SK-N-SH (cell line): ENCODE results near the gene SLC25A53. TPM values are rescaled to one million over a fixed set of nuclear protein-coding genes. Genes with fewer than 3 reads are reported as not detected.

Experiments
- CTCF ChIA-PET: fragments of 300-600, 350-600 bp; formaldehyde crosslinking; extraction: SDS; loops from one replicate; lab custom pipeline; 2021; lab: Yijun Ruan, JAX
- POLR2A ChIA-PET: fragments of 350-600 bp; sonication (Branson Sonifier 250); formaldehyde crosslinking; extraction: SDS; loops from one replicate; lab custom pipeline; 2020; ENCODE audit warnings: antibody characterized with exemption, inconsistent platforms; lab: Yijun Ruan, JAX
- DNase-seq: peaks from one replicate; pipeline ENCODE4 v3.0.0; 2012
- H2AFZ ChIP-seq: fragments of 200-600 bp; sonication (generic); 2 replicates; pipeline ENCODE4 v1.8.1; 2016; ENCODE audit warnings: antibody characterized with exemption, mild to moderate bottlenecking, low read depth
- H3F3A ChIP-seq: fragments of 200-600 bp; sonication (generic); replicated peaks from 2 replicates; pipeline ENCODE3; 2016; ENCODE audit warnings: antibody characterized with exemption, mild to moderate bottlenecking; ENCODE audit not compliant: insufficient read depth
- H3K27ac ChIP-seq, 2 experiments: fragments of 200-500 bp in 1 of 2; fragments of 200-600 bp in 1 of 2; sonication (Bioruptor generic) in 1 of 2; sonication (generic), shearing (Covaris generic) in 1 of 2; 2 replicates each; pipeline versions ENCODE4 v1.5.1 to v1.6.1; 2014 to 2016; ENCODE audit warnings: low read depth in 2 of 2, inconsistent platforms in 1 of 2, low read length in 1 of 2, mild to moderate bottlenecking in 1 of 2, mixed read lengths in 1 of 2
- H3K27me3 ChIP-seq: fragments of 200-600 bp; sonication (generic), shearing (Covaris generic); 2 replicates; pipeline ENCODE4 v1.6.1; 2016; ENCODE audit warnings: mixed run types; ENCODE audit not compliant: insufficient read depth
- H3K36me3 ChIP-seq, 2 experiments: fragments of 200-500 bp in 1 of 2; fragments of 200-600 bp in 1 of 2; sonication (Bioruptor generic) in 1 of 2; sonication (generic) in 1 of 2; replicated peaks in 1 of 2; 2 replicates each; pipeline versions ENCODE3 to v1.5.1; 2014 to 2016; ENCODE audit warnings: low read length in 1 of 2, mild to moderate bottlenecking in 1 of 2; ENCODE audit not compliant: insufficient read depth in 2 of 2, control insufficient read depth in 1 of 2
- H3K4me1 ChIP-seq, 2 experiments: fragments of 200-500 bp in 1 of 2; fragments of 200-600 bp in 1 of 2; sonication (Bioruptor generic) in 1 of 2; sonication (generic), shearing (Covaris generic) in 1 of 2; 2 replicates each; pipeline versions ENCODE4 v1.5.1 to v1.6.1; 2014 to 2016; ENCODE audit warnings: low read depth in 1 of 2, low read length in 1 of 2, mixed run types in 1 of 2; ENCODE audit not compliant: insufficient read depth in 2 of 2, control insufficient read depth in 1 of 2
- H3K4me2 ChIP-seq: fragments of 200-600 bp; sonication (generic), shearing (Covaris generic); 2 replicates; pipeline ENCODE4 v1.6.1; 2017; ENCODE audit warnings: mixed run types
- H3K4me3 ChIP-seq, 2 experiments: fragments of 200-500 bp in 1 of 2; fragments of 200-600 bp in 1 of 2; sonication (Bioruptor generic) in 1 of 2; sonication (generic), shearing (Covaris generic) in 1 of 2; 2 replicates each; pipeline versions ENCODE4 v1.5.1 to v1.8.1; 2014 to 2016; ENCODE audit warnings: low read depth in 2 of 2, inconsistent platforms in 1 of 2, low read length in 1 of 2, mild to moderate bottlenecking in 1 of 2, mixed read lengths in 1 of 2, moderate library complexity in 1 of 2
- H3K79me2 ChIP-seq: fragments of 200-600 bp; sonication (generic); 2 replicates; pipeline ENCODE4 v1.8.1; 2017; ENCODE audit warnings: mild to moderate bottlenecking; ENCODE audit not compliant: insufficient read depth
- H3K9ac ChIP-seq: fragments of 200-600 bp; sonication (generic); 2 replicates; pipeline ENCODE4 v1.6.1; 2017; ENCODE audit warnings: mixed run types
- H3K9me2 ChIP-seq: fragments of 200-600 bp; sonication (generic); 2 replicates; pipeline ENCODE4 v1.6.1; 2017; ENCODE audit warnings: mixed run types
- H3K9me3 ChIP-seq: fragments of 200-600 bp; sonication (generic); 2 replicates; pipeline ENCODE4 v1.6.1; 2017; ENCODE audit warnings: mixed run types, mild to moderate bottlenecking, moderate library complexity
- H4K20me1 ChIP-seq: fragments of 200-600 bp; sonication (generic); 2 replicates; pipeline ENCODE4 v1.6.1; 2017; ENCODE audit warnings: mild to moderate bottlenecking, mixed run types; ENCODE audit not compliant: insufficient read depth
- CTCF ChIP-seq: fragments of 200-600 bp; sonication (generic); IDR thresholded peaks from 2 replicates; pipeline ENCODE4 v1.6.1; 2017; ENCODE audit warnings: antibody characterized with exemption, mild to moderate bottlenecking, moderate library complexity
- ELF1 ChIP-seq: IDR thresholded peaks from 2 replicates; pipeline ENCODE4 v1.4.0; 2012
- EP300 ChIP-seq, 2 experiments: IDR thresholded peaks; 2 replicates each; pipeline versions ENCODE4 v1.4.0 to v1.6.1; 2012; ENCODE audit warnings: borderline replicate concordance in 1 of 2, low read depth in 1 of 2, low read length in 1 of 2
- FOXM1 ChIP-seq: IDR thresholded peaks from 2 replicates; pipeline ENCODE4 v1.4.0; 2012; ENCODE audit warnings: low read depth, mild to moderate bottlenecking
- JUND ChIP-seq: IDR thresholded peaks from 2 replicates; pipeline ENCODE4 v1.4.0; 2012
- MXI1 ChIP-seq: IDR thresholded peaks from 2 replicates; pipeline ENCODE4 v1.6.1; 2012; ENCODE audit warnings: mild to moderate bottlenecking, low read depth, low read length, improper control_type of control experiment
- NFIC ChIP-seq: IDR thresholded peaks from 2 replicates; pipeline ENCODE4 v1.4.0; 2012; ENCODE audit warnings: borderline replicate concordance
- RAD21 ChIP-seq: IDR thresholded peaks from 2 replicates; pipeline ENCODE4 v1.6.1; 2012; ENCODE audit warnings: mild to moderate bottlenecking, low read length
- REST ChIP-seq: IDR thresholded peaks from 2 replicates; pipeline ENCODE4 v1.6.1; 2012; ENCODE audit warnings: mild to moderate bottlenecking, low read depth, low read length, moderate library complexity
- SMC3 ChIP-seq: IDR thresholded peaks from 2 replicates; pipeline ENCODE4 v1.6.1; 2012; ENCODE audit warnings: low read depth, low read length, improper control_type of control experiment
- USF1 ChIP-seq: IDR thresholded peaks from 2 replicates; pipeline ENCODE4 v1.4.0; 2012; ENCODE audit warnings: low read depth, borderline replicate concordance
- USF2 ChIP-seq: fragments of 150-350 bp; IDR thresholded peaks from 2 replicates; pipeline ENCODE4 v1.6.1; 2017; ENCODE audit warnings: antibody characterized with exemption, low read length, low read depth, borderline replicate concordance
- YY1 ChIP-seq: IDR thresholded peaks from 2 replicates; pipeline ENCODE4 v1.4.0; 2012; ENCODE audit warnings: low read depth, mild to moderate bottlenecking
- ZBTB33 ChIP-seq: IDR thresholded peaks from 2 replicates; pipeline ENCODE4 v1.4.0; 2012; ENCODE audit warnings: low read depth, borderline replicate concordance
- WGBS: methylation state at CpG from one replicate; pipeline ENCODE4 v1.1.6; 2017; ENCODE audit warnings: low lambda C conversion rate; 5-methylcytosine and 5-hydroxymethylcytosine counted together
- polyA plus RNA-seq, 3 experiments: library from polyadenylated mRNA; depleted of rRNA; stranded (reverse); fragments of >200 nt; gene quantifications; 2 replicates each; pipeline ENCODE4 v1.2.3, GENCODE V29; 2012

The SLC25A53 gene
- polyA plus RNA-seq, 1 of the 3 experiments (the other 2 are of a cell fraction) = 5.9 TPM

- Histone ChIP-seq H3K79me2 (no peaks in the 10 kb centered on the region), H3K4me3 (no peak overlapping the region), H3K4me1 (no peaks in the 10 kb centered on the region), H3K36me3 (no peaks in the 10 kb centered on the region), H3K9me3 (no peaks in the 10 kb centered on the region), H3K9me2 (no peaks in the 10 kb centered on the region), H3F3A (peaks cover 4% of the 10 kb centered on the region)
- CTCF ChIA-PET = interaction anchor here (1.0 to 3.0 kb wide), 3 partner anchors 14 to 37 kb away, joined by 3 to 12 read pairs (median 6); no protein-coding TSS in a partner anchor
- no peak for TF ChIP-seq ZBTB33
- TF ChIP-seq FOXM1 = no peak
- TF ChIP-seq NFIC = no peak
- TF ChIP-seq, all 33 proteins: peak for 0
- H2AFZ ChIP-seq = no peak overlapping the region
- no peak for DNase-seq
- H4K20me1 ChIP-seq = no peaks in the 10 kb centered on the region
- H3K27me3 ChIP-seq = no peaks in the 10 kb centered on the region; the same call in 1 of the 2 replicates
- POLR2A ChIA-PET = no interaction called here
- H3K9ac ChIP-seq = no peak overlapping the region
- no peak overlapping the region for H3K27ac ChIP-seq
- no peak overlapping the region for H3K4me2 ChIP-seq
Measured at GRCh38 chrX:104098919-104099318, 57.9 kb downstream of the SLC25A53 start.

- CTCF ChIA-PET = interaction anchor here (1.0 to 3.0 kb wide), 3 partner anchors 15 to 38 kb away, joined by 3 to 12 read pairs (median 6); no protein-coding TSS in a partner anchor
- TF ChIP-seq YY1 (no peak), ELF1 (no peak), JUND (no peak), USF2 (no peak), CTCF (peak; percentile 77), MXI1 (no peak), USF1 (no peak), REST (no peak), NFIC (no peak), RAD21 (peak; percentile 64), SMC3 (peak; percentile 50), EP300 (IDR thresholded peaks at IDR 0.05; ENCODE audit: borderline replicate concordance in 1 of 2, low read depth in 1 of 2, low read length in 1 of 2) (no peak)
Measured at GRCh38 chrX:104098151-104098808, 58.5 kb downstream of the SLC25A53 start.

More at GRCh38 chrX:104098151-104098808, 58.5 kb downstream of the SLC25A53 start:
- DNase-seq = peak; percentile 52
- 4% methylated on average over 4 of the region's 4 CpGs for WGBS
- H3K36me3 ChIP-seq = no peaks in the 10 kb centered on the region
- peaks cover 4% of the 10 kb centered on the region for H3F3A ChIP-seq
- no peaks in the 10 kb centered on the region for H4K20me1 ChIP-seq
- no peak overlapping the region for H2AFZ ChIP-seq
- POLR2A ChIA-PET = no interaction called here
- H3K9me3 ChIP-seq = no peaks in the 10 kb centered on the region
- H3K4me1 ChIP-seq = no peaks in the 10 kb centered on the region
- H3K9ac ChIP-seq = no peak overlapping the region
- H3K4me3 ChIP-seq = no peak overlapping the region
- H3K4me2 ChIP-seq = no peak overlapping the region
- H3K27me3 ChIP-seq = no peaks in the 10 kb centered on the region; the same call in 1 of the 2 replicates
- no peak overlapping the region for H3K27ac ChIP-seq
- no peaks in the 10 kb centered on the region for H3K9me2 ChIP-seq
- no peaks in the 10 kb centered on the region for H3K79me2 ChIP-seq
